A549 (cell line): ENCODE measurements around the gene LIN9. TPM values are rescaled to one million over a fixed set of nuclear protein-coding genes. Genes with fewer than 3 reads are reported as not detected.

Experiments used
- ATAC-seq, 2 experiments: fragments of 200-7000 bp in 1 of 2; fragments of >200 bp in 1 of 2; cut with Nextera tagmentation in 1 of 2; cut with Tn5 transposase in 1 of 2; 3 replicates each; pipeline versions ENCODE4 v1.8.0 to v1.9.1; 2018 to 2020; ENCODE audit warnings: mild to moderate bottlenecking in 1 of 2, moderate library complexity in 1 of 2
- CTCF ChIA-PET: fragments of 300-600 bp; sonication (Branson Sonifier 250); formaldehyde crosslinking; extraction: SDS; loops from one replicate; lab custom pipeline; 2021; ENCODE audit warnings: antibody characterized with exemption, inconsistent platforms; lab: Yijun Ruan, JAX
- POLR2A ChIA-PET: fragments of 350-600 bp; formaldehyde crosslinking; extraction: SDS; loops from one replicate; lab custom pipeline; 2021; ENCODE audit warnings: antibody characterized with exemption, inconsistent platforms; lab: Yijun Ruan, JAX
- DNase-seq, 2 experiments: peaks; one replicate each; pipeline versions ENCODE4 v3.0.0 to v3.0.0-alpha.2; 2011 to 2016; ENCODE audit warnings: low read depth in 1 of 2, low spot score in 1 of 2
- FAIRE-seq: peaks from 2 replicates; lab custom pipeline; 2011; peaks lifted over from hg19 to GRCh38; lab: Jason Lieb, UNC
- H3K27ac ChIP-seq, 2 experiments: fragments of >200 bp; sonication (Bioruptor Twin); formaldehyde crosslinking; 3 replicates each; pipeline ENCODE4 v1.5.1; 2016 to 2017
- H3K4me1 ChIP-seq: fragments of >200 bp; sonication (Bioruptor Twin); formaldehyde crosslinking; 3 replicates; pipeline ENCODE4 v1.6.1; 2016
- H3K4me2 ChIP-seq: fragments of >200 bp; sonication (Bioruptor Twin); formaldehyde crosslinking; 3 replicates; pipeline ENCODE4 v1.6.1; 2016
- H3K4me3 ChIP-seq: fragments of >200 bp; sonication (Bioruptor Twin); formaldehyde crosslinking; 3 replicates; pipeline ENCODE4 v1.5.1; 2016
- H3K9me3 ChIP-seq: fragments of >200 bp; sonication (Bioruptor Twin); formaldehyde crosslinking; 3 replicates; pipeline ENCODE4 v1.6.1; 2016
- ATOH8 ChIP-seq: fragments of 250-450 bp; sonication (Bioruptor Pico); IDR thresholded peaks from 2 replicates; pipeline ENCODE4 v1.5.0; 2020; ENCODE audit warnings: low read depth, mild to moderate bottlenecking, moderate library complexity
- CEBPB ChIP-seq, 2 experiments: fragments of >200 bp in 1 of 2; sonication (Bioruptor Twin) in 1 of 2; formaldehyde crosslinking in 1 of 2; IDR thresholded peaks; 2 replicates each; pipeline ENCODE4 v1.6.1; 2012 to 2016
- CHD2 ChIP-seq: fragments of 150-350 bp; IDR thresholded peaks from 2 replicates; pipeline ENCODE4 v1.6.1; 2014; ENCODE audit warnings: low read length; ENCODE audit not compliant: partially characterized antibody
- CTCF ChIP-seq: fragments of >200 bp; sonication (Bioruptor Twin); formaldehyde crosslinking; IDR thresholded peaks from 3 replicates; pipeline ENCODE4 v1.5.1; 2016
- EHMT2 ChIP-seq: fragments of 200-600 bp; sonication (generic); IDR thresholded peaks from 2 replicates; pipeline ENCODE4 v1.6.1; 2016; ENCODE audit warnings: antibody characterized with exemption, low read depth, mild to moderate bottlenecking, moderate library complexity
- ESRRA ChIP-seq: fragments of 150-350 bp; IDR thresholded peaks from 2 replicates; pipeline ENCODE4 v1.6.1; 2014; ENCODE audit warnings: mild to moderate bottlenecking, low read length, borderline replicate concordance
- FOSB ChIP-seq: fragments of 250-450 bp; sonication (Bioruptor Pico); IDR thresholded peaks from 2 replicates; pipeline ENCODE4 v1.5.0; 2020; ENCODE audit warnings: mild to moderate bottlenecking, moderate library complexity
- FOSL2 ChIP-seq, 2 experiments: fragments of 450-650 bp in 1 of 2; fragments of >200 bp in 1 of 2; sonication (Bioruptor Twin) in 1 of 2; formaldehyde crosslinking; IDR thresholded peaks; 2 replicates each; pipeline versions ENCODE4 v1.5.0 to v1.6.1; 2016 to 2020; ENCODE audit warnings: mild to moderate bottlenecking in 1 of 2, moderate library complexity in 1 of 2
- GATA3 ChIP-seq: IDR thresholded peaks from 2 replicates; pipeline ENCODE4 v1.6.1; 2012; ENCODE audit warnings: borderline replicate concordance
- HES2 ChIP-seq: fragments of >200 bp; sonication (Bioruptor Twin); formaldehyde crosslinking; IDR thresholded peaks from 2 replicates; pipeline ENCODE4 v1.6.1; 2016
- JUN ChIP-seq, 2 experiments: fragments of >200 bp; sonication (Bioruptor Twin); formaldehyde crosslinking; IDR thresholded peaks; 2 replicates in 1 of 2; 3 replicates in 1 of 2; pipeline ENCODE4 v1.6.1; 2016 to 2017
- KDM1A ChIP-seq: fragments of 200-600 bp; sonication (generic); IDR thresholded peaks from 2 replicates; pipeline ENCODE4 v1.6.1; 2016; ENCODE audit warnings: low read depth, mild to moderate bottlenecking
- MAZ ChIP-seq: fragments of 150-350 bp; IDR thresholded peaks from 2 replicates; pipeline ENCODE4 v1.6.1; 2014; ENCODE audit warnings: antibody characterized with exemption, low read depth, low read length, borderline replicate concordance
- NFE2L2 ChIP-seq: fragments of 150-350 bp; conservative IDR thresholded peaks from 2 replicates; pipeline ENCODE4 v1.6.1; 2014; ENCODE audit warnings: low read length
- NR3C1 ChIP-seq: fragments of >200 bp; sonication (Bioruptor Twin); formaldehyde crosslinking; IDR thresholded peaks from 3 replicates; pipeline ENCODE4 v1.6.1; 2017
- PHF8 ChIP-seq: fragments of 200-600 bp; sonication (generic); IDR thresholded peaks from 2 replicates; pipeline ENCODE4 v1.6.1; 2016; ENCODE audit warnings: low read depth, mild to moderate bottlenecking, antibody characterized with exemption, moderate library complexity, borderline replicate concordance
- RAD21 ChIP-seq, 2 experiments: fragments of >200 bp in 1 of 2; sonication (Bioruptor Twin) in 1 of 2; formaldehyde crosslinking in 1 of 2; IDR thresholded peaks in 1 of 2; conservative IDR thresholded peaks in 1 of 2; 2 replicates in 1 of 2; 3 replicates in 1 of 2; pipeline ENCODE4 v1.6.1; 2012 to 2018; ENCODE audit warnings: inconsistent platforms in 1 of 2
- RCOR1 ChIP-seq: fragments of 150-350 bp; IDR thresholded peaks from 2 replicates; pipeline ENCODE4 v1.6.1; 2014; ENCODE audit warnings: antibody characterized with exemption, low read length, low read depth
- REST ChIP-seq: fragments of 200-600 bp; sonication (generic); IDR thresholded peaks from 2 replicates; pipeline ENCODE4 v1.6.1; 2016; ENCODE audit warnings: antibody characterized with exemption, mild to moderate bottlenecking, moderate library complexity
- RNF2 ChIP-seq: fragments of 200-600 bp; sonication (generic); IDR thresholded peaks from 2 replicates; pipeline ENCODE4 v1.6.1; 2016; ENCODE audit warnings: low read depth, mild to moderate bottlenecking, antibody characterized with exemption, moderate library complexity, borderline replicate concordance
- SMC3 ChIP-seq: fragments of >200 bp; sonication (Bioruptor Twin); formaldehyde crosslinking; IDR thresholded peaks from 3 replicates; pipeline ENCODE4 v1.6.1; 2018; ENCODE audit warnings: inconsistent platforms
- SREBF2 ChIP-seq: fragments of 450-650 bp; IDR thresholded peaks from 2 replicates; pipeline ENCODE4 v1.6.1; 2014; ENCODE audit warnings: mild to moderate bottlenecking, moderate library complexity
- TP53 ChIP-seq: fragments of 250-450 bp; sonication (Bioruptor Pico); IDR thresholded peaks from 2 replicates; pipeline ENCODE4 v1.5.0; 2021; ENCODE audit warnings: mild to moderate bottlenecking, moderate library complexity
- ZFP36 ChIP-seq: fragments of 450-650 bp; IDR thresholded peaks from 2 replicates; pipeline ENCODE4 v1.6.1; 2014; ENCODE audit warnings: borderline replicate concordance; ENCODE audit not compliant: partially characterized antibody
- WGBS: methylation state at CpG from one replicate; pipeline ENCODE4 v1.1.6; 2017; ENCODE audit errors: missing lambda C conversion rate; 5-methylcytosine and 5-hydroxymethylcytosine counted together
- polyA plus RNA-seq, 4 experiments: library from polyadenylated mRNA; depleted of rRNA in 3 of 4; stranded (reverse); fragments of >200 nt; fragmentation: RNase III in 1 of 4; extraction: RNeasy Plus Mini Kit Qiagen cat#74134 plus additional on column Dnase treatment in 1 of 4; gene quantifications; 2 replicates in 3 of 4; 3 replicates in 1 of 4; pipeline ENCODE4 v1.2.3, GENCODE V29; 2011 to 2017
- TF ChIP-seq, protein P1 (sequence below): fragments of 150-350 bp; IDR thresholded peaks from 2 replicates; pipeline ENCODE4 v1.6.1; 2014; ENCODE audit warnings: low read depth, mild to moderate bottlenecking, low read length
- TF ChIP-seq, protein P2 (sequence below): IDR thresholded peaks from 2 replicates; pipeline ENCODE4 v1.6.1; 2012

The LIN9 gene
- polyA plus RNA-seq, 2 of the 4 experiments (the other 2 are of a cell fraction), result 8.3 to 14.7 TPM

DNA sequence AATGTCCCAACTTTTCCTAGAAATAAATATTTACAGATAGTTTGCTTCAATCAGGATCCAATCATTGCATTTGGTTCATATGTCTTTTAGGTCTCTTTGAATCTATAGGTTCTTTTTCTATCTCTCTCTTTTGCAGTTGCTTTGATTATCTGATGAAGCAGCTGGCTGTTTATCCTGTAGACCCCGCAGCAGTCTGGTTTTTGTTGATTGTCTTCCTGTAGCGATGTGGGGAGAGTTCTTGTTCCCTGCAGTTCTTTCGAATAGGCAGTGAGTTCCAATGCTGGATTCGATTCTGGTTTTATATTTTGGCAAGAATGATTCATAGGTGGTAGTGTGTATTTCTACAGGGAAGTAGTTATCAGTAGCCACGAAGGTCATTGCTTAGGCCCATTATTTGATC lies 92.9 kb downstream of the LIN9 start (continued):
- TF ChIP-seq RCOR1, result no peak
- TF ChIP-seq NR3C1, result no peak
- TF ChIP-seq, protein P1, sequence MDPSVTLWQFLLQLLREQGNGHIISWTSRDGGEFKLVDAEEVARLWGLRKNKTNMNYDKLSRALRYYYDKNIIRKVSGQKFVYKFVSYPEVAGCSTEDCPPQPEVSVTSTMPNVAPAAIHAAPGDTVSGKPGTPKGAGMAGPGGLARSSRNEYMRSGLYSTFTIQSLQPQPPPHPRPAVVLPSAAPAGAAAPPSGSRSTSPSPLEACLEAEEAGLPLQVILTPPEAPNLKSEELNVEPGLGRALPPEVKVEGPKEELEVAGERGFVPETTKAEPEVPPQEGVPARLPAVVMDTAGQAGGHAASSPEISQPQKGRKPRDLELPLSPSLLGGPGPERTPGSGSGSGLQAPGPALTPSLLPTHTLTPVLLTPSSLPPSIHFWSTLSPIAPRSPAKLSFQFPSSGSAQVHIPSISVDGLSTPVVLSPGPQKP, result no peak
- TF ChIP-seq MAZ, result no peak
- TF ChIP-seq CHD2, result no peak

GRCh38 chr1:226215239-226215638 lies 93.7 kb downstream of the LIN9 start:
- DNase-seq (no peak), ATAC-seq (peak; percentile 35 to 36; a peak in 4 of 6 replicates), FAIRE-seq (no peak)
- Histone ChIP-seq H3K4me1 (no peaks in the 10 kb centered on the region), H3K4me2 (no peak overlapping the region), H3K9me3 (no peaks in the 10 kb centered on the region), H3K27ac (no peak overlapping the region), H3K4me3 (no peak overlapping the region)
- POLR2A ChIA-PET, result no interaction called here
- 61% methylated on average over 5 of the region's 5 CpGs for WGBS
- TF ChIP-seq PHF8 (no peak), SMC3 (no peak), EHMT2 (no peak), FOSB (CRISPR knock-in tag) (no peak), HES2 (no peak), REST (no peak)
- CTCF ChIA-PET, result interaction anchor here (1.0 kb wide), 1 partner anchor 18 kb away, joined by 3 read pairs; no protein-coding TSS in a partner anchor

GRCh38 chr1:226212545-226212944 lies 96.4 kb downstream of the LIN9 start:
- Histone ChIP-seq H3K27ac (no peak overlapping the region), H3K9me3 (no peaks in the 10 kb centered on the region), H3K4me3 (no peak overlapping the region), H3K4me1 (no peaks in the 10 kb centered on the region)
- ATAC-seq (no peak), DNase-seq (no peak), FAIRE-seq (no peak)
- CTCF ChIA-PET, result interaction anchor here (0.6 to 4.2 kb wide), 3 partner anchors 13 to 1550 kb away, joined by 3 to 21 read pairs (median 3); no protein-coding TSS in a partner anchor
- no peak for TF ChIP-seq FOSL2 (IDR thresholded peaks at IDR 0.05)
- no peak for TF ChIP-seq FOSL2 (CRISPR knock-in tag; IDR thresholded peaks at IDR 0.05)
- TF ChIP-seq, protein P2, sequence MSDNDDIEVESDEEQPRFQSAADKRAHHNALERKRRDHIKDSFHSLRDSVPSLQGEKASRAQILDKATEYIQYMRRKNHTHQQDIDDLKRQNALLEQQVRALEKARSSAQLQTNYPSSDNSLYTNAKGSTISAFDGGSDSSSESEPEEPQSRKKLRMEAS, result no peak
- no peak for TF ChIP-seq ZFP36
- TF ChIP-seq RAD21 (conservative IDR thresholded peaks at IDR 0.05 in 1 of 2, IDR thresholded peaks at IDR 0.05 in 1 of 2), result no peak
- TF ChIP-seq CTCF, result no peak
- TF ChIP-seq JUN (IDR thresholded peaks at IDR 0.05), result no peak
- no peak for TF ChIP-seq MAZ
- no peak for TF ChIP-seq PHF8
- no peak for TF ChIP-seq ESRRA
- no peak for TF ChIP-seq ATOH8 (CRISPR knock-in tag)
- no peak for TF ChIP-seq RNF2
- TF ChIP-seq TP53, result no peak
- TF ChIP-seq NFE2L2, result no peak
- TF ChIP-seq KDM1A, result no peak
- no peak for TF ChIP-seq GATA3
- no peak for TF ChIP-seq SREBF2
- no peak for TF ChIP-seq CEBPB (IDR thresholded peaks at IDR 0.05)
- TF ChIP-seq SMC3, result no peak
- TF ChIP-seq, all 56 proteins: peak for 0
- 82% methylated on average over 8 of the region's 8 CpGs for WGBS
- no peak overlapping the region for H3K4me2 ChIP-seq
- POLR2A ChIA-PET, result no interaction called here
